Amniotic stem cell (primary cell): ENCODE measurements around the gene PRKN.

Experiments
- DNase-seq: peaks from one replicate; lab custom pipeline; 2025; lab: John Stamatoyannopoulos, UW

Gene PRKN

DNA sequence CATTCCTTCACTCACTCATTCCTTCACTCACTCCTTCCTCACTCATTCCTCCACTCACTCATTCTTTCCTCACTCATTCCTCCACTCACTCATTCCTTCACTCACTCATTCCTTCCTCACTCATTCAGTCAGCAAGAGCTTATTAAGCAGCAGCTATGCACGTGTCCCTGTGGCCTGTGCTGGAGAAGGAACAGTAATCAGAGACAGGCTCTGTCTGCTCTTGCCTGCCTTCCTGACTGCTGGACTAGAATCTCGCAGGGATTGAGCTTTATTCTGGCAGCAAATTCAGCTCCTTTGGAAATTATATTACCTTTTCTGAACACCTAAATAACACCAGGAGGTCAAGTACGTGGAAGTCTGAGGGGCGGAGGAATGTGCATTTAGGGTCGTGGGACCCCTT, 1314.8 kb downstream of the PRKN start:
- no peak for DNase-seq

DNA sequence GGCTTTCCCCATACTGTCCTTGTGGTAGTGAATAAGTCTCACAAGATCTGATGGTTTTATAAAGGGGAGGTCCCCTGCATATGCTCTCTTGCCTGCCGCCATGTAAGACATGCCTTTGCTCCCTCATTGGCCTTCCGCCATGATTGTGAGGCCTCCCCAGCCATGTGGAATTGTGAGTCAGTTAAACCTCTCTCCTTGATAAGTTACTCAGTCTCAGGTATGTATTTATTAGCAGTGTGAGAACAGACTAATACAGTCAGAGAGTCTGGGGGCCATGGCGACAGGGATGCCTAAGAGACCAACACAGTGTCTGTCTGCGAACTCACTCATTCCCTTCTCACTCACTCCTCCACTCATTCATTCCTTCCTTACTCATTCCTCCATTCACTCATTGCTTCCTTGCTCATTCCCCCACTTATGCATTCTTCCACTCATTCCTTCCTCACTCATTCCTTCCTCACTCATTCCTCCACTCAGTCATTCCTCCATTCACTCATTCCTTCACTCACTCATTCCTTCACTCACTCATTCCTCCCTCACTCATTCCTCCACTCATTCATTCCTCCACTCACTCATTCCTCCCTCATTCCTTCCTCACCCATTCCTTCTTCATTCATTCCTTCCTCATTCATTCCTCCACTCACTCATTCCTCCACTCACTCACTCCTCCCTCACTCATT, 1316.2 kb downstream of the PRKN start:
- no peak for DNase-seq

DNA sequence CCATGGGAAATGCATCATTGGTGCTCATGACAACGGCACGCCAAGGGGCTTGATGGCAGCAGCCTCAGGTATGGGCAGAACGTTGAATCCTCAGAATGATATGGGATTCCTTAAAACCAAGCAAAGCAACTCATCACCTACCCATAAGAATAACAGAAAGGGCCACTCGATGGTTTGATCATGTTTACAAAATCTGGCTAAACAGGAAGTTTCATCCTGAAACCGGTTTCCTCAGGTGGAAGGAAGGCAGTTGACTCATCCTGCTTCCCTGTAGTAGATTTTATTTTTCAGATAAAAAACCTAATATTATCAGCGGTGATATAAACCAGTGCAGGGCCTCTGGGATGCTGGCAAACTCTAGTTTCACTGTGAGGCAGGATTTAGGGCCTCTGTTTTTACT, 1316.8 kb downstream of the PRKN start:
- DNase-seq: no peak

DNA sequence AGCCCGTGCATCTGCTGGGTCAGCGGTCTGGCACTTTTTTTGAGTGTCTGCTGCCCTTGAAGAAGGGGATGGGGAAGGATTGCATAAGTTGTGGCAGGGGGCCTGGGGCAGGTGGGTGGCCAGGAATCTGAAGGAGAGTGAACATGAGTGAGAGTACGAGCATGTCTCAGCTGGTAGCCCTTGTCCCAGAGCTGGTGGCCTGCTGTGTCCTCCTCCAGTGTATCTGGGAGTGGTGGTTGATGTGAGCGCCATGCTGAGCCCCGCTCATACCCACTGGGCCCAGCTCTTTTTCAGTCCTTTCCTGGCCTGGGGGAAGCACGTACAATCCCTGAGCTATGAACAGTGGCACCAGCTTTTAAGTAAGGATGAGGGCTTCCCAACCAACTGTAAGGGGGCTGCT, 1317.5 kb downstream of the PRKN start:
- DNase-seq: no peak

DNA sequence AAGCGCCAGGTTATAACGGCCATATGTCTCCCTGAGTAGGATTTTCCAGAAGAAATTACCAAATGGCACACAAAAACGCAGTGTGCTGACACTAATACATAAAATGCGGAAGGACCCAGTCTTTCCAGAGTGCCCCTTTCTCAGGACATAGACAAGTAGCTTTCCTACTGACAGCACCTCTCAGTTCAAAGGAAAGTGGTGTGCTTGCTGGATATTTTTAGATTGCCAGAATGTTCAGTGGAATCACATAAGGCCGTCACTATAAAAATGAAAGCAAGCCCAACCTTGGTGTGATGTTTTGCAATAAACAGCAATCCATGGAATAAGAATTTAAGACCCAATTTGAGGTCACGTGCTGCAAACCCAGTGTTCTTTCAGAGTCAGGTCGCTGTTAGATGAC, 1318.2 kb downstream of the PRKN start:
- no peak for DNase-seq

DNA sequence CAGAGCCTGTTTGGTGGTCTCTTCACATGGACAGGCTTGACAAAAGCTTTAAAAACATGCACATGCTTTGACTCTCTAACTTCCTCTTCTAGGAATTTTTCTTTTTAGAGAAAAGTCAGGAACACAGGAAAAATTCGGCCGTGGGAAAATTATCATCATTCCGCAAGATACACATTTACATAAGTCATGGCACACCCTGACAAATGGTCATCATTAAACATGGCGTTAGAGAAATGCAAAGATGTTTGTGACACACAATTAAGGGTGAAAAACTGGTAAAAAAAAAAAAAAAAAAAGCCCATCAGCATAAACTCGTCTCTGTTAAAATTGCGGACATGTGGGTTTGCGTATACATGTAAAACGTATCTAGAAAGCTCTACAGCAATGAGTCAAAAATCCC, 1319.5 kb downstream of the PRKN start:
- no peak for DNase-seq

DNA sequence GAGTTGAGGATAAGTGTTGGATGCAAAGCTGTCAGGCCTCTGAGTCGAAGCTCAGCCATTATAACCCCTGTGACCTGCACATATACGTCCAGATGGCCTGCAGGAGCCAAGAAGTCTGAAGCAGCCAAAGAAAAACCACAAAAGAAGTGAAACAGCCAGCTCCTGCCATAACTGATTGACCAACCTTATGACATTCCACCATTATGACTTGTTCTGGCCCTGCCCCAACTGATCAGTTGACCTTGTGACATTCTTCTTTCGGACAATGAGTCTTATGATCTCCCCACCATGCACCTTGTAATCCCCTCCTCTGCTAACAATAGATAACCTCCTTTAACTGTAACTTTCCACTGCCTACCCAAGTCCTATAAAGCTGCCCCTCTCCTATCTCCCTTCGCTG, 1320.0 kb downstream of the PRKN start:
- DNase-seq: no peak

DNA sequence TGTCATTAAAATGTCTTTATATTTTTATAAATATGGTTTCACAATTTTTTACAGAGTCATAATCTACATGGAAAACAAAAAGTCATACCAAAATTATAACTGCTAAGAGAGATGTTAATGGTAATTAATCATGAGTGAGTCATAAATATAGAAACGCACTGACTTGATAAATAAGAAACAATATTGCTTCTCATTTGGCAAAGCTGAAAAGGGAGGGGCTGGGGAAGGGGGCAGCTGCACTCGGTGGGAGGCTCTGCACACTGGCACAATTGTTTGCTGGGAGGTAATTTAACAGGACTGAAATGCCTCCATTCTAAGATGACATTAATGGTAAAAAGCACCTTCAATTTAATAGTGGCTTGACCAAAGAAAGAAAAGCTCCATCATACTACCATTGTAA, 1320.5 kb downstream of the PRKN start:
- no peak for DNase-seq

DNA sequence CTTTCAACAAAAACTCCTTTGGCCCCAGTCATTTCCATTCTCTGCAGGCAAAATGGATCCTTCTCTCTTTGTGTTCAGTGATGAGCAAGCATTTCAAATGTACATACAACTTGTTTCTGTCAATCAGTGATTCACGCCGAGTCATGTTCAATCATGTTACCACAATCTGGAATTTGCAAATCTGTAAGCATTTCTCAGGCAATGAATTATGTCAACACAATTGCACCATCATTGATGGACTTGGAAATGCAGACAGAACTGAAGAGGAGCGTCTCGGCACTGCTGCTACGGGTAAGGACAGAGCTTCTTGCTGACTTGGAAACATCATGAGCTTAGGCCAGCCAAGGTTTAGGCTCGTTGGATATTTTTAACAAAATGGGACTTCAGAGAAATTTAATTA, 1320.9 kb downstream of the PRKN start:
- DNase-seq: no peak

DNA sequence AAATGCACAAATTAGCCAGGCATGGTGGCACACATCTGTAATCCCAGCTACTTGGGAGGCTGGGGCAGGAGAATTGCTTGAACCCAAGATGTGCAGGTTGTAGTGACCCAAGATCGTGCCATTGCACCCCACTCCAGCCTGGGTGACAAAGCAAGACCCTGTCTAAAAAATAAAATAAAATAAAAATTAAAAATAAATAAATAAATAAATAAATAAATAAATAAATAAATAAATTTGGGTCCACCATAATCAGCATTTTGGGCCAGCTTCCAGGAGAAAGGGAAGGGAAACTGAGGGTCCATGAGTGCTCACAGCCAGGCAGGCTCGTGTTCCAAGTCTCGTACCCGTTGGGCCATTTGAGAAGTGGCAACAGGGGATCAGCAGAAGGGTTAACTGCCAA, 1322.1 kb downstream of the PRKN start:
- no peak for DNase-seq

DNA sequence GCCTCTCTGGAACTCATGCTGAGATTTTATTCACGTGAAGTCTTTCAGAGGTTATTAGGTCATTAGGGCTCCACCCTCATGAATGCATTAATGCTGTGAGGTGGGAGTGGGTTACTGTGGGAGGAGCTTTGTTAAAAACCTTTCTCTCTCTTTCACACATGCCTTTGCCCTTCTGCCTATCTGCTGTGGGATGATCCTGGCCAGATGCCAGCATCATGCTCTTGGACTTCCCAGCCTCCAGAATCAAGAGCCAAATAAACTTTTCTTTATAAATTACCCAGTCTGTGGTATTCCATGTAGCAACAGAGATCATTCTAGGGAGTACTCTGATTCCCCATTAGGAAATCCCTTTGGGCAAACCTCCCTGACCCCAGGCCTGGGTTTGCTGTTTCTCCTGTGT, 1323.8 kb downstream of the PRKN start:
- DNase-seq: no peak

DNA sequence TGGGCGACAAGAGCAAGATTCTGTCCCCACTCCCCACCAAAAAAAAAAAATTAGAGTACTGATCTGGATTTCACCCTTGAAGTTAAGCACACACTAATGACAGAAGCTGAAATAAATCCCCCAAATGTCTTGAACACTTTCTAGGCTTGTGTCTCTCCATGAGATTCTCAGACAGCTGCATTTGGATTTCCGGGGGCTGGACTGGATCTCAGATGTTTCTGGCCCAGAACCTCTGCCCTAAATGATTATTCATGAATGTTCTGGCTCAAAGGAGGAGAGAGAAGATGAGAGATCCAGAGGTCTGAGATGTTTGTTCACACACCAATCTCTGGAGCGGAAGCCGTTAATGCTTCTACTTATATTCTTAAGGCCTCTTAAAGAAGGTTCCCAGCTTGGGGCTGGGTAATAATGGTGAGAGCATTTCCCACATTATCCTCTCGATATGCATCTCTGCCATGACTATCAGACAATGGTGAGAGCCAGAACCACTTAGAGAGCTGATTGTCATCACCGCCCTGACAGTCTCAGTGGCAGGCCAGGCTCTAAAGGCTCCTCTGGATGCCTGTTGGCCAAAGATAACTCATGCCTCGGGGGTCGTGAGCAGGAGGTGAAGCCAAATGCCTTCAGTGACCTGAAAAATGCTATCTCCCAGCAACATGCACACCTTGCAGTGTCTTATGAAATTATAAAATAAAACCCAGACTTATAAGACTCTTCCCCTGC, 1325.8 kb downstream of the PRKN start:
- DNase-seq: no peak

DNA sequence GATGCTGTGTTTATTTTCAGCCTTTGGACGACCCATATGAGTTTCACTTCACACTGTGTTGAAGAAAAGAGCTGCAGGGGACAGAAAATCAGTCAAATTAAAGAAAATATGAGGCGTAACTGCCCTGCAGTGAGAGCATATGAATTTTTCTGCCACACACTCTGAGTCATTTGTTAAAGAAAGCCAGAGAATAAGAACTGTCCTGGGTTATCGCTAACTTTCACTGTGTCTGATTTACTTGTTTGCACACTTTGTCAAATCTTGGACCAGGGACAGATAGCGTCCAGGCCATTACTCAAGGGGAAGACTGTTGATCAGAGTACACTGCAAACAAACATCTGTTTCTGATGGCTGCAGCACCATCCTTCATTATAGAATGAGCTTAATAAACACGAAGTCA, 1326.9 kb downstream of the PRKN start:
- no peak for DNase-seq

DNA sequence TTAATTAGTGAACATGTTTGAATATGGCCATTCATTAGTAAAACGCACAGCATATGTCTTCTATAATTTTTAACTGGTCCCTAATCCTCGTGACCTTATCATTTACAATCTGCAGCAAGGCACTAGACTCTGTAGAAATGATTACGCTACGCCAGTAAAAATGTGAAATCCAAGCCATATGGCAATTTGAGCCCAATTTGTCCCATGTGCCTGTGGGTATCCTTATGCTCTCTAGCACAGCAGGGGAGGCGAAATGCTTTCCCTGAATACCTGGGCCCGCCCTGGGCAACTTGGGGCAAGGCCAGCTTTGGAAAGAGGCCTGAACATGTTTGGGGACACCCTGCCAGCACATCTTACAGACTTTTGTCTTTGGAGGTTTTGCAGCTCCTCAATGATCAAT, 1331.0 kb downstream of the PRKN start:
- no peak for DNase-seq

DNA sequence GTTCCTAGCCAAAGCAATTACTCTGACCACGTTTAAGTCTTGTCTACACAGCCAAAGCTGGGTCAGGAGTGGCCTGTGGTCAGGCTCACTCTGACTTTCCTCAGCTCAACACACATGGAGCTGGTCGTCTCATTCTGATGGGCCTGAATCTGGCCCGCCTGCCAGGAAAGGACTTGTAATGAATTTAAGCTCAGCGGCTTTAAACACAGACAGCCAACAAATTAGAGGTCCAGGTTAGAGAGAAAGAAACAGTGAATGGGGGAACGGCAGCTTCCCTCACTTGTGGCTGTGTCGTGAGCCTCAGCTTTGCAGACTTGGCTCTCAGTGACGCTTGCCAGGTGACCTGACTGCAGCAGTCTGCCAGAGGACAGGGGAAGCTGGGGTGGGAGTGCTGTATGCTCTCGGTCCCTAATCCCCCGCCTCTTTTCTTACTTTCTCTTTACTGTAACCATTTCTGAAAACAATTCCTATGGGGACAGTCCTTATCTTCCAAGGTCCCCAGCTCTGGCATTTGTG, 1331.8 kb downstream of the PRKN start:
- no peak for DNase-seq

DNA sequence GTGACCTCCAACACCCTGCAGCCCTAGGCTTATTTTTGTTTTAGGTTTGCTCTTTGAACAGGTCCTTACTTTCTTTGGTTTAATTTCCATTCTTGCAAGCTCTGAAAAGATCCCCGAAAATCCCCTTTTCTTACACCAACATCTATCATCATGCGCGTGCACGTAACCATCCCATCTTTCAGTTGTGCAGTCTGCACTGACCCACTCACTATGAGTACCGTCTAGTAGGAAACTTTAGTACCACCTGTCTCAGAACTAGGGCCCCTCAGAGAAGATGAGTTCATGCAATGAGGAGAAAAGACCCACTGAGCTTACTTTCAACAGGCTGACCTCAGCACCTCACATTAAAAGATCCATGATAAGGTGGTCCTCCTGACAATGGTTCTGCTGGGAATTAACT, 1333.1 kb downstream of the PRKN start:
- DNase-seq: no peak

DNA sequence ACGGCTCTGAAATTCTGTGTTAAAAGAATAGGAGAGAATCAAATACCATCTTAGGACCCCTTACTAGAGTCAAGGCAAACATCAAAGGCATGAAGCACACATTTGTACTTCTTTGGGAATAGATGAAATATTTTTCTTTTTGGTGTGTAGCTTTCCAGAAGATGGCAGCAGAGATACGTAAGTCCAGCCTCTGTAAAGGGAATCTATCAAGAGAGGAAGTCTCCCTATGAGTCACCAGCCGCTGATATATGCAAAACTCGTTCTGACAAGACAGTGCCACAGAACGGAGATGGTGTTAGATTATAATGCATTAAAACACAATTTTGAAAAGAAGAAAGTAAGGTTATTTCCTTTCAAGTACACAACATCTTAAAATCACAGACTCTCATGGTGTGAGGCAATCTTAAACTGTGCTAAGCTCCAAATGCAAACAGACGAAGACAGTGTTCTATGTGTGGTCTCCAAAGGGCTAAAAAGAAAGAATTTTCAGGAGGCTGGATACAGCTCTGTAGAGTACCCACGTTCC, 1333.7 kb downstream of the PRKN start:
- peak; percentile 76 for DNase-seq

DNA sequence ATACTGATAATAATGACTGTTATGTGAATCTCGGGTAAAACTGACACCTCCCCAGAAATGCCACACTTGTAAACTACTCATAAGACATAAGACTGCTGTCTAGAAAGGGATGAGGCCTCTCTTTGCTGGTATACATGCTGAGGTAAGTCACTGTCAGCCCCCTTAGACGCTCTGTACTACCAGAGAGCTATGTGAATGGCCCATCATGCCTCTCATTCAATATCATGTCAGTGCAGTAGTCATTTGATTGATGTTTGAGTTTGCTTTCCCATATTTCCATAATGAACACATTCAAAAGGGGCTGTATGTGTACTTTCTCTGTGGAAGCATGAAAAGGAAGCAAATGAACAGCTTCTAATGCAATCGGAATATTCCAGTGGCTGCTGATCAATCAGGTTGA, 1334.3 kb downstream of the PRKN start:
- DNase-seq: no peak

DNA sequence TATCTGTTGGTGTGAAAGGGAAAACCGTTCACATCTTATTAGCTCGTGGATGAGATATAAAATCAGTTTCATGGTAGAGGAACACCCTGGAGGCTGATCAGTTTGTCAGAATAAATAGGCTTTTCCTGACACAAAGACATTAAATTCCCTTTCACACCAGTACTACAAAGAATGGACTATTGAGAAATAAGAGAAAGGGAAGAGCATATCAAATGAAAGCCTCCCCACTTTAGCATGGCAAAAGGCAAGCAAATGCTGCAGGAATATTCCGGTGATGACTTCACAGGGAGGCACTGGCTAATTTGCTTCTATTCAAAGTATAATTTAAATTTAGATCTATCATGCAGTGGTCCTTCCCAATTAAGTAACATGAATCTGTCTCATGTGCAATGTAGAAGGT, 1337.8 kb downstream of the PRKN start:
- DNase-seq: no peak

DNA sequence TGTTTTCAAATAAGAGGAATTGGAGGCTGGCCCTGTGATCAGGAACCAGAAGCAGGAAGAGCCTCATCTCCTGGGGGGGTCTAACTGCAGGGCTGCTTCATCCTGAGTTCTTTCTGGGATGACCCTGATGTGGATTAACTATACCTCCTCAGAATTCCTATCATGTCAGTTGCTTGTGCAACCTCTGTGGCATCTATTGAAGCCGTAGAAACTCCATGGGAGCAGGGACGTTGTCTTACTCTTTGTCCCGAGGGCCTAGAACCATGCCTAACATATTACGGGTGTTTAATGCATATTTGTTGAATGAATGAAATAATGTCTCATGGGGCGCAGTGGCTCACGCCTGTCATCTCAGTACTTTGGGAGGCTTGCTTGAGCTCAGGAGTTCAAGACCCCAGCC, 1343.6 kb downstream of the PRKN start:
- no peak for DNase-seq

DNA sequence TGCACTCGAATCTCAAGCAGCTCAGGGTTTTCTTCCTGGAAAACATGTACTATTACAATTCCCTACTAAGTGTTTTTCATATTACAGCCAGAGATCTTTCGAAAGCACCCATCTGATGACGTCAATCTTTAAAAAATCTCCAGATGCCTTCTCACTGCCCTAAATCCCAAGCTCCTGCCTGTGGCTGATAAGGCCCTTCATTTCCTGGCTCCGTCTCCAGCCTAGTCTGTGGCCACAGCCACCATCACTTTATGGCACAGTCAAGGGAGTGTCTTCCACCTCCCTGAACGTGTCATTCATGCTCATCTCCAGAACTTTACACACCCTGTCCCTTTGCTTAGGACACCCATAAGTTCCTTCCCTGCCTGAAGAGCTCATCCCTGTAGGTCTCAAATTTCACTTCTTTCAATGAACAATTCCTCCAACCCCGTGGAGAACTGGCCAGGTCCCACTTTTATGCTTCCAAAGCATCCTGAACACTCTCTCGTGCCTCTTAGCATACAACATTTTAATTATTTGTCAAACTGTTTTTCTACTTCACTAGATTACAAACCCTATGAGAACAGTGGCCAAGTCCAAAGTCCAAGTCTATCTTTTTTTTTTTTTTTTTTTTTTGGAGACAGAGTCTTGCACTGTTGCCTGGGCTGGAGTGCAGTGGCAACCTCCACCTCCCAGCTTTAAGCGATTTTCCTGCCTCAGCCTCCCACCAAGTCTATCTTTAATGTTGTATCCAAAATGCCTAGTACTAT, 1347.6 kb downstream of the PRKN start:
- no peak for DNase-seq

DNA sequence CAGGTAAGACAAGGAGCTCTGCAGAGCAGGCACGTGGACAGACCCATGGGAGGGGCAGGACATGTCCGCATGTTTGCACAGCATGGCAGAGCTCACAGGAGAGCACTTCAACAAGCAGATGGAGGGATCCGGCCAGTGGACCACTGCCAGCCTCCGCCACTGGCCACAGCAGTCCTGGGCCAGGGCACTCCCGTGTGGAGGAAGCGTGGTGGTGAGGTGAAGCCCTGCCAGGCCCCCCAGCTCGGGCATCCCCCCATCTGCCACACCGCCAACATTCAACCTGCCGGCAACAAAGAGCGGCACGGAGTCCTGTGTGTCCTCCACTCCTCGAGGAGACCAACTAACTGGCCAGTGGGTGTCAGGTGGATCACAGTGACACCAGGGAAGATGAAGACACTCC, 1349.5 kb downstream of the PRKN start:
- no peak for DNase-seq

DNA sequence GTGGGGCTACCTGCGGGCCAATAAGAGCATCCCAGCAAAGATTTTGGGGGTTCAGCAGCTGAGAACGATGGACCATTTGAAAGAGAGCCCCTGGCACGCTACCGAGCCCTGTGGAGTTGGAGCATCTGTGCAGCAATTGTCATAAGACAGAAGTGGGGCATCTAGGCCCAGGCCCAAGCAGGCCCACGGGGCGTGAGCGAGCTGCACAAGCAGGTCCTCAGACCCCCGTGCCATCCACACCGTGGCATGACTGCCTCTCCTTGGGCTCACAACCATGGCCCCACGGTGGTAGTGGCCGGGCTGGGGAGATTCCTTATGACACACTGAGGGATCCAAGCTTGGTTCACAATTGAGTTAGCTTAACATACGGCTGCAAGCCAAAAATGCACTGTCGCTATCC, 1350.5 kb downstream of the PRKN start:
- no peak for DNase-seq
